T-helper 9 cell (primary cell): Measurements from ENCODE around the gene PRAC1.

Experiments used
- DNase-seq: peaks from one replicate; pipeline ENCODE4 v3.0.0-alpha.2; 2020

Gene PRAC1

DNA sequence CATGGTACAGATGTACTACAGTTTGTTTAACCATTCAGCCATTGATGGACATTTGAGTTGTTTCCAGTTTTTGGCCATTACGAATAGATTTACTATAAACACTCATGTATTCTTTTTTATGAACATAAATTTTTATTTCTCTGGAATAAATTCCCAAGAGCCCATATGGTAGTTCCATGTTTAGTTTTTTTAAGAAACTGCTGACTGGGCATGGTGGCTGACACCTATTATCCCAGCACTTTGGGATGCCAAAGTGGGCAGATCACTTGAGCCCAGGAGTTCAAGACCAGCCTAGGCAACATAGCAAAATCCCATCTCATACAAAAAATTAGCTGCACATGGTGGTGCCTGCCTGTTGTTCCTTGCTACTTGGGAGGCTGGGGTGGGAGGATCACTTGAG lies 30.3 kb downstream of the PRAC1 start:
- DNase-seq, result no peak

DNA sequence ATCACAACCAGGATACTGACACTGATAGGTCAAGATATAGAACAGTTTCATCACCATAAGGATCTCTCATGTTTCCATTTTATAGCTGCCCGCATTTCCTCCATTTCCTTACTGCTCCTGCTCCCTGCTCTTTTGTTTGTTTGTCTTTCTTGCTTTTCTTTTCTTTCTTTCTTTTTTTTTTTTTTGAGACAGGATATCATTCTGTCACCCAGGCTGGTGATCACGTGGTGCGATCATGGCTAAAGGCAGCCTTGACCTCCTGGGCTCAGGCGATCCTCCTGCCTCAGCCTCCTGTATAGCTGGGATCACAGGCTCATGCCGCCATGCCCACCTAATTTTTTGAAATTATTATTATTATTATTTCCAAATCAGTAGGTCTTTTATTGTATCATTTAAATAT lies 31.7 kb downstream of the PRAC1 start:
- no peak for DNase-seq

DNA sequence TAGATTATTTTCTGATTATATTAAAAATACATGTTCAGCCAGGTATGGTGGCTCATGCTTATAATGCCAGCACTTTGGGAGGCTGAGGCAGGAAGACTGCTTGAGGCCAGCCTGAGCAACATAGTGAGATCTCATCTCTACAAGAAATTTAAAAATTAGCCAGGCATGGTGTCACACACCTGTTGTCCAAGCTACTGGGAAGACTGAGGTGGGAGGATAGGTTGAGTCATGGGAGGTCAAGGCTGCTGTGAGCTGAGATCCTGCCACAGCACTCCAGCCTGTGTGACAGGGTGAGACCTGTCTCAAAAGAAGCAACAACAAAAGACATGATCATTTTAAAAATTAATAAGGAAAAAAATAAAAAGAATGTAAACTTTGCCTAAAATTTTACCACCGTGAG lies 40.7 kb downstream of the PRAC1 start:
- no peak for DNase-seq

DNA sequence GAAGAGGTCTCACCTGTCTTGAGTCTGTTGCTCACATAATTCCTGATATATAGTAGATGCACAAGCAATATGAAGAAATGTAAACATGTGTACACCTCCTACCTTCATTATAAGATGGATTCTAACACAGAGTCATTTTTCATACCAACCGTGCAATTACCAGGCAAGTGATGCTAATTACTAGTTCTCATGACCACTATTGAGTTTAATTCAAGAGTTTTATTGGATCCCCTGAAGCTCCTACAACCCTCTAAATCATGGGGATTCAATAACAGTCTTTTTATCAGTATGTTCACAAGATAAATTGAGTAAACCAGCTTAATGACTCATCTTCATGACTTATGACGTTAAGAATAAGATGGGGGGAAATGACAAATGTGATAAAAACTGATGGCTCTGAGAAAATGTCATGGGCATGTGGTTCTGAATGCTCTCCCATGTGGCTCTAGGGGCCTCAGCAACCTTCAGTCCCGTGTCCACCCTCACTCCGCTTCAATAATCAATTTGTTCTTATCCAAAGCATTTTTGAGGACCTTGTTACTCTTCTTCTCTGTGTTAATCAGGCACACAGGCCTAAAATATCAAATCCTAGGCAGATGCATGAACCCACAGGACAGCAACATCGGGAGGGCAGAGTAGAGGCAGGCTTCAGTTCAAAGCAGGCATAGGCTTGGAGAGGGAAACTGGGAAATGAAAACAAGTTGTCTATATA lies 42.8 kb downstream of the PRAC1 start:
- DNase-seq, result no peak

DNA sequence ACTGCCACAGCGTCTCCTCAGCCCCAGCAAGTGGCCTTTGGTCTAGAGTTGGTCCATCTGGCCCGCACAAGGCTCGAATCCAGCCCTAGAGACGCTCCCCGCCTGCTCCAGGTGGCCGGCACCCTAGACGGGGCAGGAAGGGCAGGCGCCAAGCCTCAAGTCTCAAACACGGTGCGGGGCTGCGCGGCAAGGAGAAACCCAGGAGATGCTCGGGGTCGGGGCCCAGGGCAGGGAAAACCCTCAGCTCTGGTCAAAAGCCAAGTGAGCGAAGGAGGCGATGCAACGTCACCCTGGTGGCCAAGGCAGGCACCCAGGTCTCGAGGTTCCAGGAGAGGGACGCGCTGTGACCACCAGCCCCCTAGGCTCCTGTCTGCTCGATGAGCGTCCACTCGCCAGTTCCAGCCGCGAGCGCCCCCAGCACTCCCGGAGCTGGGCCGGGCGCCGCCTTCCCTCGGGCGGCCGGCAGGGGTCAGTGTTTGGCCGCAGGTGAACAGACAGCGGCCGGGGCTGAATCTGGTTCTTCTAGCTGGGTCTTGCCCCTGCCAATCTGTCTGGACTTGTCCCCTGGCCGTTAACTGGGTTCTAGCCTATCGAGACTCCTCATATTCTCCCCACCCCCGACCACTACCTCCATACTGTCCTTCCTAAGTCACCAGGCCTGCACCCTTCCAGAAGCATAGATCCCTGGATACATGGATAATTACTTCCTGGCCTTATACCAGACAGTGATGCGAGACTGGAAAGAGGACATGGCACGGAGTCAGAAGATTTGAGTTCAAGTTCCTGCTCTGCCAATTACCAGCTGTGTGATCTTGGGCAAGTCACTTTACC lies 44.0 kb downstream of the PRAC1 start:
- DNase-seq, result peak; percentile 67

DNA sequence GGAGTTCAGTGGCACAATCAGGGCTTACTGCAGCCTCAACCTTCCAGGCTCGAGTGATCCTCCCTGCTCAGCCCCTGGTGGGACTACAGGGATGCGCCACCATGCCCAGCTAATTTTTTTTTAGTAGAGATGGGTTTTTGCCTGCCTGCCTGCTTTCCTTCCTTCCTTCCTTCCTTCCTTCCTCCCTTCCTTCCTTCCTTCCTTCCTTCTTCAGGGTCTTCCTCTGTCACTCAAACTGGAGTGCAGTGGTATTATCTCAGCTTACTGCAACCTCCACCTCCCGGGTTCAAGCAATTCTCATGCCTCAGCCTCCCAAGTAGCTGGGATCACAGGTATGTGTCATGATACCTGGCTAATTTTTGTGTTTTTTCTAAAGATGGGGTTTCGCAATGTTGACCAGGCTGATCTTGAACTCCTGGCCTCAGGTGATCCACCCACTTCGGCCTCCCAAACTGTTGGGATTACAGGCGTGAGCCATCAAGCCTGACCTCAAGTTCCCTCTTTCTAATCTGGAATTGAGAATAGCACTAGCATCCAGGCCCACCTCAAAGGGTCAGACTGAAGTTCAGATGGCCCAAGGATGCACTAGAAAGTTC lies 45.3 kb downstream of the PRAC1 start:
- DNase-seq, result no peak

DNA sequence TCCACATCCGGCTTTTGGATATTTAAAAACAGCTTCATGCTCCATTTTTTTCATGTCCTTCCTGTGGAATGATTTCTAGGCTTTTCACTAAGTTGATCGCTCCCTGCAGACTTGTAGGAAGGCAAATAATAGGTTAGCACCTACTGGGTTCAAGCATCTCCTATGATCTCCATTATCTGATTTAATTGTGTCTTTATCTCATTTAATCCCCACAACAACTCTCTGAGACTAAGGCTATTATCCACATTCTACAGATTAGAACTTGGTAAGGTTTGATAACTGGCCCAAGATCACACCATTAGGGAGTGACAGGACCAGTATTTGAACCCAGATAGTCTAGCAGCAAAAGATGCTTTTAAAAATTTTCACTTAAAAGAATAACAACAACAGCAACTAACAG lies 50.0 kb downstream of the PRAC1 start:
- no peak for DNase-seq
